Hematopoietic multipotent progenitor cell (in vitro differentiated cells): ENCODE results near the gene SDK1. TPM values are rescaled to one million over a fixed set of nuclear protein-coding genes. Genes with fewer than 3 reads are reported as not detected.
"Not testable (repeated sequence)": the region's sequence is repeated elsewhere in the genome, so short reads cannot be mapped to it uniquely, and the experiment has no call there.

Experiments
- DNase-seq, 3 donors: peaks; one replicate each; pipeline ENCODE4 v3.0.0-alpha.2; 2011 to 2015; ENCODE audit warnings: low read depth in 2 of 3, low spot score in 2 of 3
- total RNA-seq: library from RNA; depleted of rRNA; stranded (reverse); fragments of >200 nt; gene quantifications from one replicate; pipeline ENCODE4 v1.2.3, GENCODE V29; 2012

SDK1 gene
- total RNA-seq, 1 donor, result 0.81 TPM

GRCh38 chr7:3569643-3570042, 268.6 kb downstream of the SDK1 start:
- no peak for DNase-seq

DNA sequence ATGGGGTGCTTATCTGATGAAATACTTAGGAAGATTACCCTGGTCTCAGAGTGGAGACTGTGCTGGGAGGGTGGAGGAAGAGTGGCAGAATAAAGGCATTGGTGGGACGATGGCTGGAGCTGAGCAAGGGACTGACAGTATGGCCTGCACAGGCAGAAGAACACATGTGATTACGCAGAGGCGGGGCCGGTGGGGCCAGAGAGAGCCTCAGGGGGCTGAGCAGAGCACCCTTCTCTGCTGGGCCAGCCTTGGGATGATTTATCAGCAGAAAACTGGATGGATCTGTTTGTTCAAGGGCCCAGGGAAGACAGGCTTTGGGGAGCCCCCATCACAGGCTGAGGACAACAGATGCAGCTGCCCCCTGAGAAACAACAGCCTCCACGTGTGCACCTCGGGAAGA, 272.1 kb downstream of the SDK1 start:
- no peak for DNase-seq

GRCh38 chr7:3574386-3574785, 273.3 kb downstream of the SDK1 start:
- DNase-seq, result no peak

- no peak for DNase-seq
These were observed 274.9 kb downstream of the SDK1 start for GRCh38 chr7:3575753-3576531.

GRCh38 chr7:3578399-3578798, 277.3 kb downstream of the SDK1 start:
- DNase-seq, result no peak

- no peak for DNase-seq
These were observed 278.7 kb downstream of the SDK1 start for GRCh38 chr7:3579638-3580219.

DNA sequence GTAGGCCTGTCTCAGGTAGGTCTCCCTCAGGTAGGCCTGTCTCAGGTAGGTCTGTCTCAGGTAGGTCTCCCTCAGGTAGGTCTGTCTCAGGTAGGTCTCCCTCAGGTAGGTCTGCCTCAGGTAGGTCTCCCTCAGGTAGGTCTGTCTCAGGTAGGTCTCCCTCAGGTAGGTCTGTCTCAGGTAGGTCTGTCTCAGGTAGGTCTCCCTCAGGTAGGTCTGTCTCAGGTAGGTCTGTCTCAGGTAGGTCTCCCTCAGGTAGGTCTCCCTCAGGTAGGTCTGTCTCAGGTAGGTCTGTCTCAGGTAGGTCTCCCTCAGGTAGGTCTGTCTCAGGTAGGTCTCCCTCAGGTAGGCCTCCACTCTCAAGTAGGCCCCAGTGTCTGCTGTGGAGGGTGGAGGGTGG, 281.1 kb downstream of the SDK1 start:
- not testable (repeated sequence) for DNase-seq

- DNase-seq, result no peak
These were observed 284.8 kb downstream of the SDK1 start for GRCh38 chr7:3585826-3586225.

DNA sequence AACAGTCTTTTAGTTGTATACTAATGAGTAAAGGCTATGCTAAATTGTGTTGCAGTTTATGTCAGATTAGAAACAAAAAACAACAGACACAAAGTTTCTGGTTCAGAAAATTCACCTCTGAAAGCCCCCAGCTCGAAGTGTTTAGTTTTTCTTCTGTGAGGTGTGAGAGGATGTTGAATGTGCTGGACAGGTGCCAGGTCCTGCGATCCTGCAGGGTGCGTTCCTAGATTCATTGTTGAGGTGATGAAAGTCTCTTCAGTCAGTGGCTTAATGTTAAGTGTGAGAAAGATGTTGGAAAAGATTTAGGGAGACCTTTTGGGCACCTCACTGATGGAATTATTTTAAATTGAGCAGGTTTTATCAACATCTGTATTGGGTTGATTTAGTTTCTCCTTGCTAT, 287.3 kb downstream of the SDK1 start:
- DNase-seq, result no peak

GRCh38 chr7:3589752-3590151, 288.7 kb downstream of the SDK1 start:
- no peak for DNase-seq

DNA sequence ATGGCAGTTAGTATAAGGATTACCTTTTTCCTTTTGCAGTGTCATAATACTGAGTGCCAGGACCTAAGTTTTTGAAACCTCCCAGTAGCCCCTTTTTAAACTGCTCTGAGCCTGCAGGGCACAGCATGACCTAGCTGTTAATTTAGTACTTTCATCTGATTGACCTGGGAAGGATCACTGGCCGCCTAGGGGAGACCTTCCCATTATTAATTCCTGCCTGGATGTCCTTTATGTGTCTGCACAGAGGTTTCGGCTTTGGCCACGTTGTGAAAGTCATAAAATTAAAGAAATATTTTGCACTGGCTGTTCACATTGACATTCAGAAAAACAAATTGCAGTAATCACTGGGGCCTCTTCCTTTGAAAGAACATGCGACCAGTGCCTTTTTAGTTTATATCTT, 290.2 kb downstream of the SDK1 start:
- no peak for DNase-seq

GRCh38 chr7:3591944-3592343, 290.9 kb downstream of the SDK1 start:
- DNase-seq, result no peak

DNA sequence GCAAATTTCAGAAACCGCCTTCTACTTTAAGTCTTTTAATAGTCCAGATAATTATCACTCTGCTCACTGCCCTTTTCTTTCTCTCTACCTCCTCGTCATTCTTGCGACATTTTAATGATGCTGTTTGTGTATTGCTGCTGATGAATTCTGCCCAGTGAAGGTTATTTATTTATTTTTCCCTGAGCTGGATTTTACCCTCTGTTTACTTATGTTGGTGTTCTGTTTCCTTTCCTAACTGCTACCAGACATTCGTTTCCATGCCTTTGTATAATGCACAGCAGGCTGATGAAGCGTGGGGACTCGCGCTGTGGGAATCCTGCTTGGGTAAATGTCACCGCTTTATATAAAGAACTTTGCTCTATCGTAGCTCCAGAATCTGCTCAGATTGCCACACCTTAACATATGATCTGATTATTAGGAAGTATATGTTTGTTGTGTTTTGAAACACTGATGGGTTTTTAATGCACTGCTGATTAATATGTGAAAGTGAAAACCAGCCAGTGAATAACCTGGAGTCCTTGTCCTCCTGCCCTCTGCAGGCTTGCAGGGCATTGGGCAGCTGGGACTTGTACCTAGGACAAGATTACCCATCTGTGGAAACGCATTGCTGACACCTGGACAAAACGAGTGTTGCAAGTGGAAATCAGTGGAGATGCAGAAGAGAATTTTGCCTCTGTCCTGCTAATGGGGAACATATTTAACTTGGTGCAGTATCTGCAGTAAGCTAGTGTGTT, 291.5 kb downstream of the SDK1 start:
- DNase-seq, result no peak

DNA sequence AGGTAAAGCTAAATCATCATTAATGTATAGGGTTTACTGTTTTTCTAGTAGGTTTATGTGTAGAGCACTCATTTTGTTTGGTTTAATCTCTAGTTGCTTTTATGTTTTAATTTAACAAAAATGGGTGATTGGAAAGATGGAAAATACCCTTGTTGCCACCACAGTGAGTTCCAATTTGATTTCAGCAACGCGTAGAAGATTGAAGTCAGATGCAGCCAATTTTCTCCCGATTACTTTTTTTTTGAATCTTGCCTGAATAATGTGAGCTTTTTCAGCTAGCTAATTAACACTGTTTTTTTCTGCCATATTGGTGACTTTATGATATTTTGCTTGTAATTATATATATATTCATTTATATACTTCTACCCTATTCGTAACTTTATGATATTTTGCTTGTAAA, 293.8 kb downstream of the SDK1 start:
- no peak for DNase-seq

DNA sequence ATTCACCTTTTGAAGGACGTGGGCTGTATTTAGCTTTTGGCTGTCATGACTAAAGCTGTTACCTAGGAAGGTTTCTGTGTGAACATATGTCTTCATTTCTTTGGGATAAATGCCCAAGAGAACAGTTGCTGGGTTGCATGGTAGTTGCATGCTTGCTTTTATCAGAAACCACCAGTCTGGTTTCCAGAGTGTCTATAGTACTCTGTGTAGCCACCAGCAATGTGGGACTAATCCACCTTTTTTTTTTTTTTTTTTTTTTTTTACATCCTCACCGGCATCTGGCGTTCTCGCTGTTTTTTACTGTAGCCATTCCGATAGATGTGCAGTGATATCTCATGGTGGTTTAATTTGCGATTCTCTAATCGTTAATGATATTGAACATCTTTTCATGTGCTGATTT, 297.8 kb downstream of the SDK1 start:
- DNase-seq, result no peak

DNA sequence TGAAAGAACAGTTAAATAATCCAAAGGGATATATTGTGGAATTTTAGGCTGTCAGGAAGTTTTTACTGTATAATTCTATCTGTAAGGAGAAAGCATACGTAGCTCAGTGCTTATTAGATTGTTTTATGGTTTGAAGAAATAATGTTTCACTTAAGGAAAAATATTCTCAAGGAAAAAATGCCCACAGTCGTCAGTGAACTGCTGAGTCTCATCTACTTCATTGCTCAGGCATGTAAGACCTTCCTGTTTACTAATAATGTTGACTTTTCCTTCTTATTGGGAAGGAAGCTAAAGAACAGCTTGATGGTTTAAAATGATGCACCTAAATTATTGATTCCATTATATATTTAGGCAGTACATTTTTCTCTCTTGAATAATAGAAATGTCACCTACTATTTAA, 304.2 kb downstream of the SDK1 start:
- DNase-seq, result no peak

- no peak for DNase-seq
These were observed 305.4 kb downstream of the SDK1 start for GRCh38 chr7:3606436-3606835.

GRCh38 chr7:3607847-3608246, 306.8 kb downstream of the SDK1 start:
- DNase-seq, result no peak

- DNase-seq, result no peak
These were observed 315.3 kb downstream of the SDK1 start for GRCh38 chr7:3616306-3616705.

GRCh38 chr7:3630081-3630480, 329.0 kb downstream of the SDK1 start:
- DNase-seq, result no peak

DNA sequence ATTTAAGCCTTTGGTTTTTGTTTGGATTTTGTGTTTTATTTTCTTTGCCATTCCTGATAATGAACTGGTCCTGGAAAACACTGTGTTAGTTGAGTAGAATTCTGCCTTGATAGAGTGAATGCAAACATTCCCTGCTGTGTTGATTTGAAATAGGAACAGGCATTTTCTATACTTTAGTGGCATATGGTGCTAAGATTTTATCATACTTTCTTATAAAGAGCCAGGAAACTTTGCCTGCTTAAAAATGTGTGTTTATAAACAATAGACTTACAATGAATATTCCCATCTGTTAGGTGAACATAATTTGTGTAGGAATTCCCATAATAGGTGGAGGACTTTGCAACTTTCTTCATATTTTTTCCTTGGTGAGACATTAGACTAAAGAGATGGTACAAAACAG, 333.3 kb downstream of the SDK1 start:
- DNase-seq, result no peak
